HG02588 (cell line): ENCODE results near the gene U2AF2.

ENCODE experiments used
- ATAC-seq: cut with Tn5 transposase; IDR thresholded peaks from one replicate; pipeline ENCODE4 v1.9.1; 2021; ENCODE audit warnings: mild to moderate bottlenecking, moderate library complexity; ENCODE audit not compliant: unreplicated experiment

The U2AF2 gene

GRCh38 chr19:55642153-55643002 is 12.5 kb upstream of the U2AF2 start:
- no peak for ATAC-seq

DNA sequence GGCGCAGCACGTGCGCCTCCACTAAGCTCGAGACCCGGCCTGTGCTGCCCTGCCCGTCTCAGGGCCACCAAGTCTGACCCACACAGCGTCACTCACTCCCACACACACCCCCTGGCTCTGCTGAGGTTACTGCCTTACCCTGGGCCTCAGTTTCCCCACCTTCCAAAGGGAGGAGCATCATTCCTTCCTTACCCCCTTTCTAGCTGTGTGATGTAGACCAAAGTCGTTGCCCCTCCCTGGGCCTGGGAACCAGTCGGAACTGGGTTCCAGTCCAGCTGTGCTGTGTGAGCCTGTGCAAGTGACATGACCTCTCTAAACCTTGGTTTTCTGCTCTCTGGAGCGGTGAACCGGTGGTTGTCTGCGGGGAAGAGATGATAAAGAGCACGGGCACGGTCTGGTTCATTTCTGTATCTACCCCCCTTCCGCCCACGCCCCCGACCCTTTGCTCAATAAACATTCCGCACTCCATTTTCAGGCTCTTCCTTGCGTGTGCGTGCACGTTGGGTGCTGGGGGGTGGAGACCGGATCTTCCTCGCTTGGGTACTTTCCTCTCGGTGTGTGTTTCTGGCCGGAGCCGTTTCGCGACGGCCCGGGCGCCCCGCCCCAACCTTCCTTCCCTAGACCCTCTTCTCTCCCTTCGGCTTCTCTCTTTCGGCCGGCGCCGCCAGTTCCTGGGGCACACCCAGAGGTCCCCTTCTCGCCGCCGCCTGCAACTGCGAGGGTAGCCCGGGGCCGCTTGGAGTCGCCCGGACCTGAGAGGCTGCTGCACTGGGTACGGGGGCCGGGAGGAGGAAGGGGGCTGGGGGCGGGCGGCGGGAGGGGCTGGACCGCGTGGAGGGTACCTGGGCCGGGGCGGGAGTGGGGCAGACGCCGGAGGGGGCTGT is 11.6 kb upstream of the U2AF2 start, which contains the start of gene ZNF581:
ZNF581 (plus strand) TSS at position 647 of the 884 bp plus-strand sequence. CDS start 923 bp downstream, outside the sequence.
- ATAC-seq: no peak

DNA sequence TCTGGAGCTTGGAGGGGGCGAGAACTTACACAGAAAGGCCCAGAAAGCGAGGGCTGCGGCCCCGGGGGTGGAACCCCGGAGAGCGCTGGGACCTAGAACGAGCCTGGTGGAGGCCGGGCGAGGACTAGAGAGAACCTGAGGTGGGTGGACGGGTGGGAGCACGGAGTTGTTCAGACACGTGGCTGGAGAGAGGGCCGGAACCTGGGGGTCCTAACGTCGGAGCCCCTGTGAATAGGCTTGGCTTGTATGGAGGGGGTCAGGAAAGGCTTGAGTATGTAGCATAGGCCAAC is 11.0 kb upstream of the U2AF2 start:
- ATAC-seq: no peak

- no peak for ATAC-seq
Observed at GRCh38 chr19:55644191-55644833, 10.5 kb upstream of the U2AF2 start.

DNA sequence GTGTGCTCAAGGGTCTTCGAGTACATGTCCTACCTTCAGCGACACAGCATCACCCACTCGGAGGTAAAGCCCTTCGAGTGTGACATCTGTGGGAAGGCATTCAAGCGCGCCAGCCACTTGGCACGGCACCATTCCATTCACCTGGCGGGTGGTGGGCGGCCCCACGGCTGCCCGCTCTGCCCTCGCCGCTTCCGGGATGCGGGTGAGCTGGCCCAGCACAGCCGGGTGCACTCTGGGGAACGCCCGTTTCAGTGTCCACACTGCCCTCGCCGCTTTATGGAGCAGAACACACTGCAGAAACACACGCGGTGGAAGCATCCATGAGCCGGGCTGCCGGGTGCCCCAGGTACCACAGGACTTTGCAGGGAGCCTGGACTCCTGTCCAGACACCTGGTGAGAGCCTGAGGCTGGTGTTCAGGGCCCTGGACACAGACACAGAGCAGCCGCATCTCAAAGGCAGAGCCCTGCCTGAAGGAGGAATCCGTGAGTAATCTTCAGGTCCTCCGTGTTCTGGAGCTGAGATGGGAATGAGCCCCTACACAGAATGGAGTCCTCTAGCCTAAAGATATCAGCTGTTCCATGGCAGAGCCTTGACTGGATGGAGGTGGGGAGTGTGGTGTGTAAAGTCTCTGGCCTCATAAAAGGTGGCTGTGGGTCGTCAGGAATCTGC is 9.9 kb upstream of the U2AF2 start:
- ATAC-seq: no peak

DNA sequence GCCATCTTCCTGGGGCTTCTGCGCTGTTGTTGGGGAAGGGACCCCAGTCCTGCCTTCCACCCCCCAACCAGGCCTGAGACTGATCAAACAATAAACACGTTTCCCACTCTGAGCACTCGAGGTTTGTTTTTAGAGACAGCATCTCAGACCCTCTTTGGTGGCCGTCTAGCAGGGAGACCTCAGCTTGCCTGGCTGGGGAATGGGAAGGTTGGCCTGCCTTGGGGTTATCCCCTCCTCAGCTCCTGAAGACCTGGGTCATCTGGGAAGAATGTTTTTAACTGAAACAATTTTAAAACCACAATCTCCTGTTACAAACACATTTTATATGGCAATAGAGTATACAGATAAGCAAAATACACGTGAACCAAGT is 9.3 kb upstream of the U2AF2 start:
- no peak for ATAC-seq

DNA sequence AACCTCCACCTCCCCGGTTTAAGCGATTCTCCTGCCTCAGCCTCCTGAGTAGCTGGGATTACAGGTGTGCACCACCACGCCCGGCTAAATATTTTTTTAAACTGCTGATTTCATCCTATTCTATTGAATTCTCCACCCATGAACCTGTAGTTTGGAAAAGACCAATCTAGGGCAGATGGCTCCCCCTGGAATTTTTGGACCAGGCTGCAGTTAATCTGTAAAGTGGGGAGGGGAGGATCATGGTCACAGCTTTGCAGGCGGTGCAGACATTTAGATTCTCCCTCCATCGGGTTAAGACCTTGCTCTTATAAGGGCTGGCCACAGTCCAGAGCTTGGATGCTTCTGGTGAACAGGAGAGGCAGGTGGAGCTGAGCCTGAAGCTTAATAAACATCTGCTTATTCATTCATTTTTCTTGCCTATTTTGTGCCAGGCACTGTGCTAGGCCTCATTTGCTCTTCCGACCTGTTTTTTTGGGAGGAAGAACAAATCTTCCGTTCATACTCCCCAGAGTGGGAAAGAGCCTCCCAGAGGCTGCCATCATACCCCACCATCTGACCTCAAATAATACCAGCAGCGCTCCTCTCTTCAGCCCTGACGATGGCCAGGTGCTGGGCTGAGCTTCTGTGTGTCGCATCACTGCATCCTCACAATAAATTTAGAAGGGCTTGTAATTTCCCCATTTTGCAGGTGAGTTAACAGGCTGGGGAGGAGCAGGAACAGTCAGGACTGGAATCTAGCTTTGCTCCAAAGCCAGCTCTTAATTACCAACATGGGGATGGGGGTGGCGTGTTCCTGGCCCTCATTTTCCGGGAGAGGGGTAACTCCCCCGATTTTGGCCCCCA is 7.7 kb upstream of the U2AF2 start:
- ATAC-seq: no peak

- ATAC-seq: no peak
Observed at GRCh38 chr19:55647732-55648584, 6.9 kb upstream of the U2AF2 start, which contains the start of gene CCDC106. TSS of gene CCDC106 (plus strand) at chr19:55648212. CDS start at chr19:55649047, 835 bp downstream.

GRCh38 chr19:55648585-55649267 is 6.1 kb upstream of the U2AF2 start:
- no peak for ATAC-seq

DNA sequence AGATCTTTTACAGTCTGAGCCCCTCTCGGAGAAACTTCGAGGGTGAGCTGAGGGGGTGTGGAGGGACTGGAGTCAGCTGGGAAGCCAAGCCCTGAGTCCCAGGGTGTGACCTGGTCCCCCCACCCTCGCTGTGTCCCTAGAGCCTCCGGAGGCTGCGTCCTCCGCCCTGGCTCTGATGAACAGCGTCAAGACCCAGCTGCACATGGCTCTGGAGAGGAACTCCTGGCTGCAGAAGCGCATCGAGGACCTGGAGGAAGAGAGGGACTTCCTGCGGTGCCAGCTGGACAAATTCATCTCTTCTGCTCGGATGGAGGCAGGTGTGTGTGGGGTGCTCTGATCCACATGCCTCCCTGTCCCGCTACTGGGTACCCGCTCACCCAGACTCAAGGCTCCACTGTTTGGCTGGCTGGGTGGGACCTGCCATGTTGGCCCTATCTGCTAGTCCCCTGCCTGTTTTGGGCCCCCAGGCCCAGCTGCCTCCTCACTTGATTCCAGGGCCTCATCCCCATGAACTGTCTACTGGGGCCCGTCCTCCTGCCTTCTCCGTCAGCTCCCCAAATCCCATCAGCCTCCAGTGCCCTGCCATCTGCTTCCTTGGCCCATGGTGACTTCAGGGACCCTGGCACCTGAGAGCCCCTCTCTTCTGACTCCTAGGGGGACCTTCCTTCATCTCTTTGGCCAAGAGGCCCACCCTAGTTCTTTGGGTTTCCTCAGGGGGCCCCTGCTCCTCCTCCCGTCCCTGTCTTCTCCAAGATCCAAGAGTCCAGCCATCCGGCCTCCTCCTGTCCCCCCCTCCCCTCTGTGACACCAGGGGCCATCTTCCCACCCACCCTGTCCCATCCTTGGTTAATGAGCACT is 5.3 kb upstream of the U2AF2 start:
- no peak for ATAC-seq

- ATAC-seq: no peak
Observed at GRCh38 chr19:55650126-55650557, 4.7 kb upstream of the U2AF2 start.

GRCh38 chr19:55650602-55651230 is 4.1 kb upstream of the U2AF2 start:
- ATAC-seq: no peak

DNA sequence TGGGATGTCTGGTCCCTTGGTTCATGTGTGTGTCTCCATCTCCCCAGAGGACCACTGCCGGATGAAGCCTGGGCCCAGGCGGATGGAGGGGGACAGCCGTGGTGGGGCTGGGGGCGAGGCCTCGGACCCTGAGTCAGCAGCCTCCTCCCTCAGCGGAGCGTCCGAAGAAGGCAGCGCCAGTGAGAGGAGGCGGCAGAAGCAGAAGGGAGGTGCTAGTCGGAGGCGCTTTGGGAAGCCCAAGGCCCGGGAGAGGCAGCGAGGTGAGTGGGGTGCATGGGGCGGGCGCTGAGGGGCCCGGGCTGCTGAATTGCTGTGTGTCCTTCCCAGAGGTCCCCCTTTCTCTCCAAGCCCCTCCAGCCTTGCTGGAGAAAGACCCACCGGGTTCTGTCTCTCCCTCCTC is 3.6 kb upstream of the U2AF2 start:
- no peak for ATAC-seq

- no peak for ATAC-seq
Observed at GRCh38 chr19:55652311-55653128, 2.3 kb upstream of the U2AF2 start.

GRCh38 chr19:55653651-55654322 is 1.0 kb upstream of the U2AF2 start:
- peak; percentile 36 for ATAC-seq
